Liver (tissue), 9 donors: ENCODE measurements around the gene SPTBN2. TPM values are rescaled to one million over a fixed set of nuclear protein-coding genes. Genes with fewer than 3 reads are reported as not detected.

Experiments used
- DNase-seq: peaks from one replicate; pipeline ENCODE4 v3.0.0-alpha.2; 2017; ENCODE audit warnings: low spot score
- H3K27ac ChIP-seq, 2 donors: one replicate each; pipeline ENCODE4 v1.7.0; 2013; ENCODE audit warnings: inconsistent platforms in 2 of 2, low read length in 2 of 2, control low read depth in 1 of 2, low read depth in 1 of 2, mild to moderate bottlenecking in 1 of 2
- H3K27me3 ChIP-seq, 4 donors: one replicate each; pipeline versions ENCODE4 v1.6.1 to v1.7.0; 2013; ENCODE audit warnings: low read length in 3 of 4, inconsistent platforms in 1 of 4, mild to moderate bottlenecking in 1 of 4, moderate library complexity in 1 of 4; ENCODE audit not compliant: control insufficient read depth in 4 of 4, insufficient read depth in 4 of 4
- H3K36me3 ChIP-seq, 4 donors: one replicate each; pipeline versions ENCODE4 v1.6.1 to v1.7.0; 2013; ENCODE audit warnings: low read length in 3 of 4, mild to moderate bottlenecking in 3 of 4, low read depth in 1 of 4, moderate library complexity in 1 of 4; ENCODE audit not compliant: control insufficient read depth in 4 of 4, insufficient read depth in 3 of 4
- H3K4me1 ChIP-seq, 4 donors: one replicate each; pipeline versions ENCODE4 v1.6.1 to v1.7.0; 2013; ENCODE audit warnings: low read length in 3 of 4, mild to moderate bottlenecking in 3 of 4, moderate library complexity in 1 of 4; ENCODE audit not compliant: control insufficient read depth in 4 of 4, insufficient read depth in 4 of 4
- H3K4me3 ChIP-seq, 3 donors: one replicate each; pipeline versions ENCODE4 v1.6.1 to v1.7.0; 2013; ENCODE audit warnings: low read length in 3 of 3, control low read depth in 1 of 3, low read depth in 1 of 3, mild to moderate bottlenecking in 1 of 3
- H3K9ac ChIP-seq, 2 donors: one replicate each; pipeline ENCODE4 v1.7.0; 2013; ENCODE audit warnings: low read length in 2 of 2, mild to moderate bottlenecking in 2 of 2, moderate library complexity in 2 of 2, control low read depth in 1 of 2, low read depth in 1 of 2
- H3K9me3 ChIP-seq, 4 donors: one replicate each; pipeline versions ENCODE4 v1.6.1 to v1.7.0; 2013; ENCODE audit warnings: low read length in 3 of 4; ENCODE audit not compliant: control insufficient read depth in 4 of 4
- EGR1 ChIP-seq, 2 donors: IDR thresholded peaks; 2 replicates each; pipeline ENCODE4 v1.6.1; 2016 to 2018; ENCODE audit warnings: antibody characterized with exemption in 2 of 2, low read depth in 2 of 2
- FOXA1 ChIP-seq: IDR thresholded peaks from 2 replicates; pipeline ENCODE4 v1.6.1; 2016; ENCODE audit warnings: antibody characterized with exemption
- FOXA2 ChIP-seq: IDR thresholded peaks from 2 replicates; pipeline ENCODE4 v1.6.1; 2016; ENCODE audit warnings: antibody characterized with exemption
- GABPA ChIP-seq, 2 donors: IDR thresholded peaks in 1 of 2; conservative IDR thresholded peaks in 1 of 2; 2 replicates each; pipeline ENCODE4 v1.6.1; 2016; ENCODE audit warnings: antibody characterized with exemption in 2 of 2, mild to moderate bottlenecking in 1 of 2, moderate library complexity in 1 of 2
- HNF4A ChIP-seq, 2 donors: conservative IDR thresholded peaks; 2 replicates each; pipeline ENCODE4 v1.6.1; 2016; ENCODE audit warnings: antibody characterized with exemption in 2 of 2, mild to moderate bottlenecking in 2 of 2
- HNF4G ChIP-seq: IDR thresholded peaks from 2 replicates; pipeline ENCODE4 v1.6.1; 2016; ENCODE audit warnings: antibody characterized with exemption
- JUND ChIP-seq, 2 donors: IDR thresholded peaks; 2 replicates each; pipeline ENCODE4 v1.6.1; 2016; ENCODE audit warnings: antibody characterized with exemption in 2 of 2
- NR2F2 ChIP-seq: IDR thresholded peaks from 2 replicates; pipeline ENCODE4 v1.6.1; 2016; ENCODE audit warnings: antibody characterized with exemption
- RAD21 ChIP-seq, 2 donors: IDR thresholded peaks; 2 replicates each; pipeline ENCODE4 v1.6.1; 2016; ENCODE audit warnings: antibody characterized with exemption in 2 of 2, mild to moderate bottlenecking in 2 of 2
- RXRA ChIP-seq, 2 donors: IDR thresholded peaks; 2 replicates each; pipeline ENCODE4 v1.6.1; 2017 to 2018; ENCODE audit warnings: antibody characterized with exemption in 2 of 2, mild to moderate bottlenecking in 1 of 2
- SP1 ChIP-seq: IDR thresholded peaks from 2 replicates; pipeline ENCODE4 v1.6.1; 2018; ENCODE audit warnings: antibody characterized with exemption, mild to moderate bottlenecking
- TAF1 ChIP-seq: conservative IDR thresholded peaks from 2 replicates; pipeline ENCODE4 v1.6.1; 2016; ENCODE audit warnings: antibody characterized with exemption, mild to moderate bottlenecking
- WGBS: extraction: QIAGEN DNeasy Blood & Tissue Kit; methylation state at CpG from one replicate; pipeline ENCODE4 v1.1.7; 2013; 5-methylcytosine and 5-hydroxymethylcytosine counted together
- polyA plus RNA-seq, 2 donors: library from polyadenylated mRNA; stranded (reverse) in 1 of 2; unstranded in 1 of 2; fragments of 200-250 nt in 1 of 2; fragments of >200 nt in 1 of 2; fragmentation: Nextera tagmentation in 1 of 2; extraction: Ambion mirVana in 1 of 2; gene quantifications; one replicate each; pipeline versions ENCODE4 v1.2.1 to v1.2.3, GENCODE V29; 2013 to 2015
- total RNA-seq, 2 donors: library from RNA; depleted of rRNA; stranded (reverse); fragments of >200 nt; gene quantifications; one replicate each; pipeline ENCODE4 v1.2.3, GENCODE V29; 2014
- TF ChIP-seq, protein P1 (sequence below): IDR thresholded peaks from 2 replicates; pipeline ENCODE4 v1.6.1; 2016; ENCODE audit warnings: antibody characterized with exemption
- TF ChIP-seq, protein P2 (sequence below): fragments of 150-350 bp; IDR thresholded peaks from 2 replicates; pipeline ENCODE4 v1.5.1; 2017; ENCODE audit warnings: improper control_type of control experiment, low read depth, low read length; ENCODE audit not compliant: missing input control
- TF ChIP-seq, protein P3 (sequence below): IDR thresholded peaks from 2 replicates; pipeline ENCODE4 v1.6.1; 2016; ENCODE audit warnings: antibody characterized with exemption, mild to moderate bottlenecking
- TF ChIP-seq, protein P4 (sequence below): IDR thresholded peaks from 2 replicates; pipeline ENCODE4 v1.6.1; 2016; ENCODE audit warnings: antibody characterized with exemption
- TF ChIP-seq, protein P5 (sequence below): IDR thresholded peaks from 2 replicates; pipeline ENCODE4 v1.6.1; 2016; ENCODE audit warnings: antibody characterized with exemption
- donor health status: healthy.
- donor health status: healthy.
- donor health status: healthy.
- donor health status: healthy.
- donor health status: healthy.

Gene SPTBN2
- total and polyA plus RNA-seq, 4 donors = 9.6 to 103 (median 22.6) TPM

DNA sequence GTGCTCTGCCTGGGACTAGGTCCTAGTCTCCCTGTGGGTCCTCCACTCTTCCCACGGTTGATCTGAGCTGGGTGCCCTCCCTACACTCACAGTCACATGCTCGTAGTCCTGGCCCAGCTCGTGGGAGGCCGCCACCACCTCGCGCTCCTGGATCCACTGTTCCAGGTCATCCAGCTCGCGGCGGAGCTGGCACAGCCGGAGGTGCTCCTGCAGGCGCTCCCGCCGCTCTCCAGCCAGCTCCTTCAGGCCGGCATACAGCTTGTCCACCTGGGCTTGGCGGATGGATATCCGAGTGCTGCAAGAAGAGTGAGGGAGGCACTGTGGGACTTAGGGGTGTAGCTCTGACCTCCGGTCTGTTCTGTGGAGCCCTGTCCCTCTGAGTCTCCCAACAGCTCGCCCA lies 36.6 kb downstream of the SPTBN2 start:
- no peak overlapping the region for H3K27ac ChIP-seq
- no peaks in the 10 kb centered on the region for H3K4me1 ChIP-seq
- no peaks in the 10 kb centered on the region for H3K27me3 ChIP-seq
- H3K9ac ChIP-seq = no peak overlapping the region
- TF ChIP-seq FOXA2 (no peak), RAD21 (IDR thresholded peaks at IDR 0.05) (no peak), GABPA (IDR thresholded peaks at IDR 0.05 in 1 of 2, conservative IDR thresholded peaks at IDR 0.05 in 1 of 2) (no peak), EGR1 (IDR thresholded peaks at IDR 0.05; ENCODE audit: low read depth in 2 of 2) (no peak), TAF1 (no peak), HNF4A (conservative IDR thresholded peaks at IDR 0.05) (no peak), RXRA (IDR thresholded peaks at IDR 0.05) (no peak), NR2F2 (no peak), FOXA1 (no peak), JUND (IDR thresholded peaks at IDR 0.05) (no peak), SP1 (no peak)
- TF ChIP-seq, protein P1, sequence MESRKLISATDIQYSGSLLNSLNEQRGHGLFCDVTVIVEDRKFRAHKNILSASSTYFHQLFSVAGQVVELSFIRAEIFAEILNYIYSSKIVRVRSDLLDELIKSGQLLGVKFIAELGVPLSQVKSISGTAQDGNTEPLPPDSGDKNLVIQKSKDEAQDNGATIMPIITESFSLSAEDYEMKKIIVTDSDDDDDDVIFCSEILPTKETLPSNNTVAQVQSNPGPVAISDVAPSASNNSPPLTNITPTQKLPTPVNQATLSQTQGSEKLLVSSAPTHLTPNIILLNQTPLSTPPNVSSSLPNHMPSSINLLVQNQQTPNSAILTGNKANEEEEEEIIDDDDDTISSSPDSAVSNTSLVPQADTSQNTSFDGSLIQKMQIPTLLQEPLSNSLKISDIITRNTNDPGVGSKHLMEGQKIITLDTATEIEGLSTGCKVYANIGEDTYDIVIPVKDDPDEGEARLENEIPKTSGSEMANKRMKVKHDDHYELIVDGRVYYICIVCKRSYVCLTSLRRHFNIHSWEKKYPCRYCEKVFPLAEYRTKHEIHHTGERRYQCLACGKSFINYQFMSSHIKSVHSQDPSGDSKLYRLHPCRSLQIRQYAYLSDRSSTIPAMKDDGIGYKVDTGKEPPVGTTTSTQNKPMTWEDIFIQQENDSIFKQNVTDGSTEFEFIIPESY = no peak
- TF ChIP-seq, protein P2, sequence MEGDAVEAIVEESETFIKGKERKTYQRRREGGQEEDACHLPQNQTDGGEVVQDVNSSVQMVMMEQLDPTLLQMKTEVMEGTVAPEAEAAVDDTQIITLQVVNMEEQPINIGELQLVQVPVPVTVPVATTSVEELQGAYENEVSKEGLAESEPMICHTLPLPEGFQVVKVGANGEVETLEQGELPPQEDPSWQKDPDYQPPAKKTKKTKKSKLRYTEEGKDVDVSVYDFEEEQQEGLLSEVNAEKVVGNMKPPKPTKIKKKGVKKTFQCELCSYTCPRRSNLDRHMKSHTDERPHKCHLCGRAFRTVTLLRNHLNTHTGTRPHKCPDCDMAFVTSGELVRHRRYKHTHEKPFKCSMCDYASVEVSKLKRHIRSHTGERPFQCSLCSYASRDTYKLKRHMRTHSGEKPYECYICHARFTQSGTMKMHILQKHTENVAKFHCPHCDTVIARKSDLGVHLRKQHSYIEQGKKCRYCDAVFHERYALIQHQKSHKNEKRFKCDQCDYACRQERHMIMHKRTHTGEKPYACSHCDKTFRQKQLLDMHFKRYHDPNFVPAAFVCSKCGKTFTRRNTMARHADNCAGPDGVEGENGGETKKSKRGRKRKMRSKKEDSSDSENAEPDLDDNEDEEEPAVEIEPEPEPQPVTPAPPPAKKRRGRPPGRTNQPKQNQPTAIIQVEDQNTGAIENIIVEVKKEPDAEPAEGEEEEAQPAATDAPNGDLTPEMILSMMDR = no peak
- TF ChIP-seq, protein P3, sequence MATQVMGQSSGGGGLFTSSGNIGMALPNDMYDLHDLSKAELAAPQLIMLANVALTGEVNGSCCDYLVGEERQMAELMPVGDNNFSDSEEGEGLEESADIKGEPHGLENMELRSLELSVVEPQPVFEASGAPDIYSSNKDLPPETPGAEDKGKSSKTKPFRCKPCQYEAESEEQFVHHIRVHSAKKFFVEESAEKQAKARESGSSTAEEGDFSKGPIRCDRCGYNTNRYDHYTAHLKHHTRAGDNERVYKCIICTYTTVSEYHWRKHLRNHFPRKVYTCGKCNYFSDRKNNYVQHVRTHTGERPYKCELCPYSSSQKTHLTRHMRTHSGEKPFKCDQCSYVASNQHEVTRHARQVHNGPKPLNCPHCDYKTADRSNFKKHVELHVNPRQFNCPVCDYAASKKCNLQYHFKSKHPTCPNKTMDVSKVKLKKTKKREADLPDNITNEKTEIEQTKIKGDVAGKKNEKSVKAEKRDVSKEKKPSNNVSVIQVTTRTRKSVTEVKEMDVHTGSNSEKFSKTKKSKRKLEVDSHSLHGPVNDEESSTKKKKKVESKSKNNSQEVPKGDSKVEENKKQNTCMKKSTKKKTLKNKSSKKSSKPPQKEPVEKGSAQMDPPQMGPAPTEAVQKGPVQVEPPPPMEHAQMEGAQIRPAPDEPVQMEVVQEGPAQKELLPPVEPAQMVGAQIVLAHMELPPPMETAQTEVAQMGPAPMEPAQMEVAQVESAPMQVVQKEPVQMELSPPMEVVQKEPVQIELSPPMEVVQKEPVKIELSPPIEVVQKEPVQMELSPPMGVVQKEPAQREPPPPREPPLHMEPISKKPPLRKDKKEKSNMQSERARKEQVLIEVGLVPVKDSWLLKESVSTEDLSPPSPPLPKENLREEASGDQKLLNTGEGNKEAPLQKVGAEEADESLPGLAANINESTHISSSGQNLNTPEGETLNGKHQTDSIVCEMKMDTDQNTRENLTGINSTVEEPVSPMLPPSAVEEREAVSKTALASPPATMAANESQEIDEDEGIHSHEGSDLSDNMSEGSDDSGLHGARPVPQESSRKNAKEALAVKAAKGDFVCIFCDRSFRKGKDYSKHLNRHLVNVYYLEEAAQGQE = no peak
- TF ChIP-seq, protein P4, sequence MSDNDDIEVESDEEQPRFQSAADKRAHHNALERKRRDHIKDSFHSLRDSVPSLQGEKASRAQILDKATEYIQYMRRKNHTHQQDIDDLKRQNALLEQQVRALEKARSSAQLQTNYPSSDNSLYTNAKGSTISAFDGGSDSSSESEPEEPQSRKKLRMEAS = no peak
- 83% methylated on average over 18 of the region's 18 CpGs for WGBS
- no peak for DNase-seq
- no peaks in the 10 kb centered on the region for H3K9me3 ChIP-seq
- no peak overlapping the region for H3K4me3 ChIP-seq
- H3K36me3 ChIP-seq = peaks cover 23 to 75% (median 38%) of the 10 kb centered on the region in 4 donors

DNA sequence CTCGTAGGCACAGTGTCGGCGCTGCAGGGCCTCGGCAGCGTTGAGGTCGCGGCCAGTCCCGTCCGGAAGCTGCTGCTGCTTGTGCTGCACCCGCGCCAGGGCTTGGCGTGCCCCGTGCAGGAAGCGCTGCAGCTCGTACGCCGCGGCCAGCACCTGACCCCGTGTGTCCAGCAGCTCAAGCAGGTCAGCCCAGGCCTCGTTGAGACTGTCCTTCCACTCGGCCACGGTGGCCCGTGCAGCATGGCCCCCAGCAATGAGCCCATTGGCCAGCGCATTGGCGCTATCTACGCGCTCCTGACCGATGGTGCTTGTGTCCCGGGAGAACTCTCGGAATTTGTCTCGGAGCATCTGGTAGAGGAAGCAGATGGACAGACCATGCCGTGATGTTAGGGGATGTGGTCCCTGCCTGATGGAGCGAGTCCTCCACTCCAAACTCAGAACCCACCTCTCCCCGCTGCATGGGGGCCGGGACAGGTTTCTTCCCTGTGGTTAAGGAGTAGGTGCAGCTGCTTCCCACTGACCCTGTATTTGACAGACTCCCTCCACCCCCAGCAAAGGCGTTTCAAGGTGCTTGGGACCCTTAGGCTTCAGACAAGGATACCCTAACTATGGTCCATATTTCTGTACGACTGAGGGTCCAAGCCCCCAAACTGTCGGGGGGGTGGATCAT lies 37.6 kb downstream of the SPTBN2 start:
- DNase-seq = no peak
- TF ChIP-seq EGR1 (IDR thresholded peaks at IDR 0.05; ENCODE audit: low read depth in 2 of 2) (no peak), HNF4A (conservative IDR thresholded peaks at IDR 0.05) (no peak), FOXA1 (no peak), SP1 (no peak), JUND (IDR thresholded peaks at IDR 0.05) (no peak), RAD21 (IDR thresholded peaks at IDR 0.05) (no peak), FOXA2 (no peak), TAF1 (no peak), HNF4G (no peak)
- TF ChIP-seq, protein P4 = no peak
- TF ChIP-seq, protein P5, sequence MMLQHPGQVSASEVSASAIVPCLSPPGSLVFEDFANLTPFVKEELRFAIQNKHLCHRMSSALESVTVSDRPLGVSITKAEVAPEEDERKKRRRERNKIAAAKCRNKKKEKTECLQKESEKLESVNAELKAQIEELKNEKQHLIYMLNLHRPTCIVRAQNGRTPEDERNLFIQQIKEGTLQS = no peak
- TF ChIP-seq, protein P1 = no peak
- H3K4me1 ChIP-seq = no peaks in the 10 kb centered on the region
- WGBS = 93% methylated on average over 38 of the region's 38 CpGs
- peaks cover 19 to 75% (median 38%) of the 10 kb centered on the region in 4 donors for H3K36me3 ChIP-seq
- no peak overlapping the region for H3K4me3 ChIP-seq
- no peaks in the 10 kb centered on the region for H3K27me3 ChIP-seq
- H3K9ac ChIP-seq = no peak overlapping the region
- no peak overlapping the region for H3K27ac ChIP-seq
- no peaks in the 10 kb centered on the region for H3K9me3 ChIP-seq
